ENCODE results near the gene ZCCHC24. TPM values are rescaled to one million over a fixed set of nuclear protein-coding genes. Genes with fewer than 3 reads are reported as not detected.

ZCCHC24 gene
- total and polyA plus RNA-seq, 2 of the 8 experiments (the other 6 are each of a cell fraction or from before 2014, with no cell fraction given): 3.9 to 6.9 TPM

GRCh38 chr10:79457256-79457785, 11.9 kb upstream of the ZCCHC24 start:
- H4K91ac ChIP-seq (replicated peaks; ENCODE audit: insufficient read length, low read length): no peak overlapping the region
- POLR2A ChIA-PET (ENCODE audit: partially characterized antibody): interaction anchor here (1.4 kb wide), 1 partner anchor 8 kb away, joined by 3 read pairs; no protein-coding TSS in a partner anchor
- no peak overlapping the region for H3K18ac ChIP-seq (ENCODE audit: extremely low read depth, low read length)
- H2BK5ac ChIP-seq (ENCODE audit: low read depth, low read length): no peak overlapping the region
- H4K8ac ChIP-seq (ENCODE audit: extremely low read depth, insufficient read depth, low read length): no peak overlapping the region
- H3K79me1 ChIP-seq (ENCODE audit: low read depth, low read length): no peaks in the 10 kb centered on the region
- no peaks in the 10 kb centered on the region for H3K4me1 ChIP-seq (replicated peaks in 1 of 4; ENCODE audit: control insufficient read depth in 3 of 4, insufficient read depth in 4 of 4, low read length in 3 of 4)
- no peak overlapping the region for H3K9ac ChIP-seq (replicated peaks in 1 of 4; ENCODE audit: extremely low read depth in 1 of 4, low read depth in 3 of 4, low read length in 3 of 4)
- DNase-seq (ENCODE audit: low read depth in 1 of 2, low spot score in 2 of 2) (no peak), FAIRE-seq (no peak)
- no peak overlapping the region for H3K4me3 ChIP-seq (ENCODE audit: extremely low read depth in 1 of 4, insufficient read depth in 2 of 4, low read depth in 3 of 4, low read length in 4 of 4)
- H2BK20ac ChIP-seq (ENCODE audit: low read length): no peak overlapping the region
- no peak overlapping the region for H3K4ac ChIP-seq (replicated peaks; ENCODE audit: insufficient read length, low read depth, low read length)
- H2BK120ac ChIP-seq (replicated peaks; ENCODE audit: low read depth, low read length): no peak overlapping the region
- CTCF ChIA-PET (ENCODE audit: partially characterized antibody): interaction anchor here (0.6 to 5.8 kb wide), 4 partner anchors 11 to 421 kb away, joined by 3 to 33 read pairs (median 4); no protein-coding TSS in a partner anchor
- no peak overlapping the region for H3K27ac ChIP-seq (ENCODE audit: low read depth, low read length)
- 94% methylated on average over 7 of the region's 7 CpGs; no CpG with 5 or more reads in 1 of the 2 experiments for WGBS, 2 experiments (ENCODE audit: extremely low coverage in 1 of 2, insufficient coverage in 1 of 2, insufficient read length in 1 of 2, insufficient replicate concordance in 2 of 2, low coverage in 1 of 2, low lambda C conversion rate in 2 of 2, missing lambda C conversion rate in 1 of 2)
- no peak overlapping the region for H2AFZ ChIP-seq (ENCODE audit: low read length)
- no peak overlapping the region for H3K56ac ChIP-seq (replicated peaks; ENCODE audit: insufficient read length, low read depth, low read length)
- H3K4me2 ChIP-seq (ENCODE audit: insufficient read depth in 1 of 2, low read depth in 2 of 2, low read length in 2 of 2): no peak overlapping the region
- no peaks in the 10 kb centered on the region for H3K36me3 ChIP-seq (ENCODE audit: control insufficient read depth in 2 of 4, insufficient read depth in 4 of 4, low read length in 3 of 4)
- H4K5ac ChIP-seq (ENCODE audit: insufficient read length, low read depth, low read length): no peak overlapping the region
- no peak overlapping the region for H3K14ac ChIP-seq (ENCODE audit: insufficient read length)
- H3K23ac ChIP-seq (ENCODE audit: insufficient read length): no peak overlapping the region
- H3K27me3 ChIP-seq (replicated peaks in 1 of 4; ENCODE audit: control insufficient read depth in 3 of 4, extremely low read depth in 1 of 4, insufficient read depth in 3 of 4, low read length in 3 of 4): no peaks in the 10 kb centered on the region; a peak in 2 of 7 replicates
- no peak overlapping the region for H2BK15ac ChIP-seq (ENCODE audit: low read length)
- no peaks in the 10 kb centered on the region for H3K9me3 ChIP-seq (ENCODE audit: insufficient read depth in 2 of 2, low read depth in 1 of 2, low read length in 1 of 2)
- no peaks in the 10 kb centered on the region for H4K20me1 ChIP-seq (replicated peaks in 1 of 2; ENCODE audit: control insufficient read depth in 1 of 2, insufficient read depth in 2 of 2, low read length in 2 of 2)
- H2AK5ac ChIP-seq (ENCODE audit: low read depth, low read length): no peak overlapping the region
- H3K23me2 ChIP-seq (ENCODE audit: low read depth, low read length): no peaks in the 10 kb centered on the region
- H2BK12ac ChIP-seq (ENCODE audit: low read depth, low read length): no peak overlapping the region
- H3K79me2 ChIP-seq (ENCODE audit: control insufficient read depth in 1 of 2, insufficient read depth in 2 of 2, low read length in 2 of 2): no peaks in the 10 kb centered on the region
- TF ChIP-seq CREB1 (IDR thresholded peaks at IDR 0.05) (no peak), SAP30 (IDR thresholded peaks at IDR 0.05; ENCODE audit: insufficient read depth, insufficient replicate concordance, low read length) (no peak), RAD21 (IDR thresholded peaks at IDR 0.05 in 1 of 2, conservative IDR thresholded peaks at IDR 0.05 in 1 of 2; ENCODE audit: low read depth in 2 of 2, low read length in 2 of 2) (no peak), NANOG (IDR thresholded peaks at IDR 0.05; ENCODE audit: insufficient read depth, low read depth, low read length, poor library complexity, severe bottlenecking) (no peak), ZNF274 (IDR thresholded peaks at IDR 0.05; ENCODE audit: borderline replicate concordance, extremely low read depth, low read length) (no peak), JUN (IDR thresholded peaks at IDR 0.05; ENCODE audit: low read depth, low read length) (no peak), RXRA (IDR thresholded peaks at IDR 0.05; ENCODE audit: insufficient read depth, low read depth, low read length) (no peak)
- TF ChIP-seq, protein P1, sequence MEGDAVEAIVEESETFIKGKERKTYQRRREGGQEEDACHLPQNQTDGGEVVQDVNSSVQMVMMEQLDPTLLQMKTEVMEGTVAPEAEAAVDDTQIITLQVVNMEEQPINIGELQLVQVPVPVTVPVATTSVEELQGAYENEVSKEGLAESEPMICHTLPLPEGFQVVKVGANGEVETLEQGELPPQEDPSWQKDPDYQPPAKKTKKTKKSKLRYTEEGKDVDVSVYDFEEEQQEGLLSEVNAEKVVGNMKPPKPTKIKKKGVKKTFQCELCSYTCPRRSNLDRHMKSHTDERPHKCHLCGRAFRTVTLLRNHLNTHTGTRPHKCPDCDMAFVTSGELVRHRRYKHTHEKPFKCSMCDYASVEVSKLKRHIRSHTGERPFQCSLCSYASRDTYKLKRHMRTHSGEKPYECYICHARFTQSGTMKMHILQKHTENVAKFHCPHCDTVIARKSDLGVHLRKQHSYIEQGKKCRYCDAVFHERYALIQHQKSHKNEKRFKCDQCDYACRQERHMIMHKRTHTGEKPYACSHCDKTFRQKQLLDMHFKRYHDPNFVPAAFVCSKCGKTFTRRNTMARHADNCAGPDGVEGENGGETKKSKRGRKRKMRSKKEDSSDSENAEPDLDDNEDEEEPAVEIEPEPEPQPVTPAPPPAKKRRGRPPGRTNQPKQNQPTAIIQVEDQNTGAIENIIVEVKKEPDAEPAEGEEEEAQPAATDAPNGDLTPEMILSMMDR (IDR thresholded peaks at IDR 0.05; ENCODE audit: control extremely low read depth in 1 of 3, insufficient read depth in 1 of 3, low read depth in 1 of 3, low read length in 3 of 3): no peak
- TF ChIP-seq, protein P2, sequence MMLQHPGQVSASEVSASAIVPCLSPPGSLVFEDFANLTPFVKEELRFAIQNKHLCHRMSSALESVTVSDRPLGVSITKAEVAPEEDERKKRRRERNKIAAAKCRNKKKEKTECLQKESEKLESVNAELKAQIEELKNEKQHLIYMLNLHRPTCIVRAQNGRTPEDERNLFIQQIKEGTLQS (IDR thresholded peaks at IDR 0.05; ENCODE audit: insufficient read depth, low read depth, low read length): no peak
